NCI-H2171 treated with DMSO at 0.1 percent for 48 hours (cell line): Measurements from ENCODE around the gene LGR4.

Experiments used
- DNase-seq: peaks from one replicate; lab custom pipeline; 2025; lab: John Stamatoyannopoulos, UW

Gene LGR4

GRCh38 chr11:27485930-27486773, 13.6 kb upstream of the LGR4 start:
- peak; percentile 75 for DNase-seq

GRCh38 chr11:27482793-27483192, 10.2 kb upstream of the LGR4 start:
- no peak for DNase-seq

- DNase-seq, result no peak
Observed at GRCh38 chr11:27481992-27482391, 9.4 kb upstream of the LGR4 start.

GRCh38 chr11:27477831-27478230, 5.2 kb upstream of the LGR4 start:
- DNase-seq, result no peak

GRCh38 chr11:27477243-27477642, 4.7 kb upstream of the LGR4 start:
- no peak for DNase-seq

GRCh38 chr11:27475622-27476021, 3.0 kb upstream of the LGR4 start:
- no peak for DNase-seq

GRCh38 chr11:27473017-27473406, 422 bp upstream of the LGR4 start:
- peak; percentile 49 for DNase-seq

- peak; percentile 35 for DNase-seq
Observed at GRCh38 chr11:27471589-27472397, 797 bp downstream of the LGR4 start.

GRCh38 chr11:27470826-27471588, 1.6 kb downstream of the LGR4 start:
- DNase-seq, result peak; percentile 14

GRCh38 chr11:27470166-27470565, 2.4 kb downstream of the LGR4 start:
- no peak for DNase-seq

- DNase-seq, result no peak
Observed at GRCh38 chr11:27468995-27469695, 3.4 kb downstream of the LGR4 start.

- DNase-seq, result no peak
Observed at GRCh38 chr11:27468209-27468994, 4.2 kb downstream of the LGR4 start.

GRCh38 chr11:27467181-27467913, 5.2 kb downstream of the LGR4 start:
- DNase-seq, result no peak

- DNase-seq, result no peak
Observed at GRCh38 chr11:27466363-27466762, 6.2 kb downstream of the LGR4 start.

- no peak for DNase-seq
Observed at GRCh38 chr11:27465629-27466028, 7.0 kb downstream of the LGR4 start.

GRCh38 chr11:27464909-27465308, 7.7 kb downstream of the LGR4 start:
- DNase-seq, result no peak

GRCh38 chr11:27464289-27464696, 8.3 kb downstream of the LGR4 start:
- DNase-seq, result no peak

- no peak for DNase-seq
Observed at GRCh38 chr11:27462543-27462942, 10.0 kb downstream of the LGR4 start.

- peak; percentile 71 for DNase-seq
Observed at GRCh38 chr11:27460158-27460978, 12.2 kb downstream of the LGR4 start.
